ENCODE results near the gene CHMP1B. TPM values are rescaled to one million over a fixed set of nuclear protein-coding genes. Genes with fewer than 3 reads are reported as not detected.
"Not testable (repeated sequence)": the region's sequence is repeated elsewhere in the genome, so short reads cannot be mapped to it uniquely, and the experiment has no call there.

Gene CHMP1B
- total RNA-seq, 1 experiment from 2014 or later: 31.4 TPM

- DNase-seq (ENCODE audit: low read depth): no peak
Observed at GRCh38 chr18:11866764-11867163, 15.6 kb downstream of the CHMP1B start.

- no peak for DNase-seq (ENCODE audit: low read depth)
Observed at GRCh38 chr18:11868230-11868629, 17.0 kb downstream of the CHMP1B start.

- DNase-seq (ENCODE audit: low read depth): no peak
Observed at GRCh38 chr18:11871501-11871900, 20.3 kb downstream of the CHMP1B start.

DNA sequence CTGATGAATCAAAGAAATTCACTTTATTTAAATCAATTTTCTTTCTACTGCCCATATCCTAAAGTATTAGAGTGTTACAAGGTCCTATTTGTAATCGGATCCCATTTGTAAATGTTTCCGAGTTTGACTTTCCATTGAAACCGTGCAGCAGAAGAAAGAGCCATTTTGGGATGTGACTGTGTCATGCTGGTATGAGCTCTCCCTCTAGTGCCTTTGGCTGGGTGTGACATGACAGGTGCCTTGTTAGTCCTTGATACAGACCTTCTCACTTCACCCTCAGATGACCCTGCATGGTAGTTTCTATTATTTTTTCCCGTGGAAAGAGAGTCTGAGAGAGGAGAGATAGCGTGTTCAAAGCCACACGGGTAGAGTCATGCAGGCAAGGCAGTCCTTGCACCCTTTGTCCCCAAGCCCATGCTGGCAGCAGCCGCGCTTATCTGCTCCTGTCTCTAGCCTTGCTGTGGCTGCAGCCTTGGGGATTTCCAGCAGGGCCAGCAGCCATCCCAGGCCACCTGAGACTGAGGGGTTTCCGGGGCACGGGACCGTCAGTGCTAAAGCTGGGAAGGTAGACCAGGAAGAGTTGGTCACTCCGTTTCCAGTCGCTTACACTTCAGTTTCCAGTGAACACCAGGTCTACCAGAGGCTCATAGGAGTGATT is 21.4 kb downstream of the CHMP1B start:
- peak; percentile 54 for DNase-seq (ENCODE audit: low read depth)

DNA sequence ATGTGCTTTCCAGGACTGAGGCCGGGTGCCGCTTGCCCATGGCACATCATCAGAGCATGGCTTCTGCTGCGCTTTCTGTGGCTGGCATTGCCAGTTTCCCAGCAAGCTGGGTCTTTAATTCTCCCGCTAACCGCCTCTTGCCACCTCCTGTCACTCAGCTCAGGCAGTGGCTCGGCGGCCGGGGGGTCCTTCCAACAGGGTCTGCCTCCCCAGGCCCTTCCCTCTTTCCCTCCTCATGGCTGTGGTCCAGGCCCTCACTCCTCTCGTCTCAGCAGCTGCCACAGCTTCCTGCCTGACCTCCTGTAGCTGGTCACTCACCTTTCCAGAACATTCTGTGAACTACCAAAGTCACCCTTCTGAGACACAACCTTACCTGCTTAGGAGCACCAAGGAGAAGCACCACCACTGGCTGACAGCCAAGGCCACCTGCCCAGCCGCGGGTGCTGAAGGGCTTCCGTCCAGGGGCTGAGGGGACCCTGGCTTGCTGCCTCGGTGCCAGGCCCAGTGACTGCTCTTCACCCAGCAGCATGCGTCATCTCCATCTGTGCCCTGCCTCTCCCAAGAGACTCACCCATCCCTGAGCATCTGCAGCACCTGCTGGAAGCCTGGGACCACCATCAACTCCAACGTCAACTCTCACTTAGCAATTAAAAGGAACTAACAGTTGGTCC is 22.6 kb downstream of the CHMP1B start:
- no peak for DNase-seq (ENCODE audit: low read depth)

- no peak for DNase-seq (ENCODE audit: low read depth)
Observed at GRCh38 chr18:11874676-11875075, 23.5 kb downstream of the CHMP1B start.

- no peak for DNase-seq (ENCODE audit: low read depth)
Observed at GRCh38 chr18:11877497-11878135, 26.4 kb downstream of the CHMP1B start.

- no peak for DNase-seq (ENCODE audit: low read depth)
Observed at GRCh38 chr18:11880586-11881304, 29.5 kb downstream of the CHMP1B start.

GRCh38 chr18:11882636-11883035 is 31.4 kb downstream of the CHMP1B start:
- DNase-seq (ENCODE audit: low read depth): no peak

DNA sequence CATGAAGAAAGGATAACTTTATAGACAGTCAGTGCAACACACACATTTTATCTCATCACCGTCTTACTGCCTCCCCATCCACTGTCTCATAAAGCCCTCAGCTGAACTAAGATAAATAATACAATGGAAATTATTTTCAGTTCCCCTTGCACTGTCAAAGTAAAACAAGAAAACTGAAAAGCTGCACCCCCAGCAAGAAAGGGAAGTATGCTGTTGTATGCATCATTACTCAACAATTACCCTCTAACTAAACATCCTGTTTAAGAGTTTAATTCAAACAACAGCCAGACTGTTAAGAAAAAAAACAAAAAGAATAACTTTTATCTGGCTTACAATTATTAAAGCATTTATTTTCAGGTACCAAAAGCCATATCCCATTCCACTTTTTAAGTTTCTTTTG is 31.9 kb downstream of the CHMP1B start:
- DNase-seq (ENCODE audit: low read depth): no peak

GRCh38 chr18:11884396-11885030 is 33.3 kb downstream of the CHMP1B start:
- no peak for DNase-seq (ENCODE audit: low read depth)

DNA sequence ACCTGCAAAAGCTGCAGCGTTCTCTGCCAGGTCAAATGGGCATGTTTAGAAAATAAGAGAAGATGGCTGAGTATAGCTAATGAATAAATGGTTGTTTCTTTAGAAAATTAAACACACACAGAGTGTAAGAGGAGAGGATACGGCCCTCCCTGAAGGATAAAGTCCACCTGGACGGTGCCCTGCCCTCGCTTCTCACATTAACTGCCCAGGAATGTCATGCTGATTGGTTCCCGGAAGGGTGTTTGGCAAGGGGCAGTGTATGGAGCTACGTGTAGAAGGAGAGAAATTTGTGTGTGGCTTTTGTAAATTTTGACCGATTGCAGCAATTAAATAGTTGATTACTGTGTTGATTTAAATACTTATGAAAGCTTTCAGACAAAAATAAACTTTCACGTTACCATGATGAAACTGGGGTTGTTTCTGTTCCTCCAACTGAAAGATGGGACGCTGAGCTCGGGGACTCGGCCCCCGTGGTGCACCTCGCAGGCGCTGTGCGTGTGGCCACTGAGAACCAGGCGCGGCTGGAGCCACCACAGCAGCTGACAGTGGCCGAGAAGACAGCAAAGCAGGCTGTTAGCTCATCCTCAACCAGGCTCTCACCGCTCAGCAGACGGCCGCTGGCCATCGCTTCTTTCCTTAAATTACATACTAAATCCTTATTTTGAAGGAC is 34.2 kb downstream of the CHMP1B start:
- DNase-seq (ENCODE audit: low read depth): no peak

GRCh38 chr18:11886577-11887110 is 35.4 kb downstream of the CHMP1B start:
- no peak for DNase-seq (ENCODE audit: low read depth)

GRCh38 chr18:11887328-11888128 is 36.3 kb downstream of the CHMP1B start:
- no peak for DNase-seq (ENCODE audit: low read depth)

DNA sequence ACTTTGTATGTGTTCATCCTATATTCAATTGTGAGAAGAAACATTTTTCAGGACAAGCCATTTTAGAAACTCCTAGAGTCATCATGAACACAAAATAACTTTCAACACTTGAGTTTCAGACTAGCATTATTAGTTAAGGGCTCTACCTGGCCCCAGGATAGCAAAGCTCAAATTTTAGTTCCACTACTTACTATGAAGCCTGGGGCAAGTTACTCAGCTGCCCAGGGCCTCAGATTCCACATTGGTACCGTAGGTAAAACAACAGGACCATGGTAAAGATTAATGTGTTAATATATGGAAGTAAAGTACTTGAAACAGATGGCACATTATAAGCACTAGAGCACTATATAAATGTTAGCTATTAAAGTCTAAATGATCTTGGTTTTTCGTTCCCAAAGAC is 37.5 kb downstream of the CHMP1B start:
- no peak for DNase-seq (ENCODE audit: low read depth)

DNA sequence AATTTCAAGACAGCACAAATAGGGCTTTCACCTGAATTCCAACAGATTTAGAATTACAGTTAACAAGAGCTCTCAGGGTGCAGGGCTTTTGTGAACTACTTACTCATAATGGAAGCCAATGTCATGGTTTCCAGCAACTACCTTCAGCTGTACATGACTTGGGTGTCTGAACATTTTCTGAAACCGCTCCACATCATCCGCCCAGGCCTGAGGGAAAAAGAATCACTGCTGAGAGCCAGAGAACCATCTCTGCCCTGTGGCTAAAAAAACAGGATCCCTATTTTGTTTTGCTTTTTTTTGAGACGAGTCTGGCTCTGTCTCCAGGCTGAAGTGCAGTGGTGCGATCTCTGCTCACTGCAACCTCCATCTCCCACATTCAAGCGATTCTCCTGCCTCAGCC is 38.1 kb downstream of the CHMP1B start:
- DNase-seq (ENCODE audit: low read depth): no peak

- no peak for DNase-seq (ENCODE audit: low read depth)
Observed at GRCh38 chr18:11891737-11892136, 40.5 kb downstream of the CHMP1B start.

GRCh38 chr18:11892438-11892837 is 41.2 kb downstream of the CHMP1B start:
- DNase-seq (ENCODE audit: low read depth): not testable (repeated sequence)

GRCh38 chr18:11897781-11898180 is 46.6 kb downstream of the CHMP1B start:
- no peak for DNase-seq (ENCODE audit: low read depth)

DNA sequence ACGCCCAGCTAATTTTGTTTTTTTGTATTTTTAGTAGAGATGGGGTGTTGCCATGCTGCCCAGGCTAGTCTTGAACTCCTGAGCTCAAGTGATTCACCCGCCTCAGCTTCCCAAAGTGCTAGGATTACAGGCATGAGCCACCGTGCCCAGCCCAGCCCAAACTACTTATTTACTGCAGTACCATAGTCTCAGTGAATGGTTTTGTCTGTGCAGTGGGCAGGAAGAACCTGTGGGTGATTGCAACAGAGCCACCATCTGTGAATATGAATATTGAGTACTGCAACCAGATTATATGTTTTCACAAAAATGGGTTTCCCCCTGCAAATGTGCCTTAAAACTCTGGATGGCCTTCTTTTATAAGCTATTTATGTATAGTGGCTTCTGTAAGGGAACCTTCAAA is 47.9 kb downstream of the CHMP1B start:
- DNase-seq (ENCODE audit: low read depth): no peak
